ENCODE data around the gene SRGAP1. TPM values are rescaled to one million over a fixed set of nuclear protein-coding genes. Genes with fewer than 3 reads are reported as not detected.

Gene SRGAP1
- total and polyA plus RNA-seq, 9 of the 15 experiments (the other 6 are each of a cell fraction or from before 2014, with no cell fraction given), result 0.01 to 0.13 (median 0.04) TPM; not detected in 3

GRCh38 chr12:64030155-64030554 is 185.7 kb downstream of the SRGAP1 start:
- H3K9me1 ChIP-seq (ENCODE audit: control insufficient read depth, insufficient read depth, low read length), result no peaks in the 10 kb centered on the region
- intact Hi-C loops (cut with micrococcal nuclease) (no loop called here), in situ Hi-C loops (cut with MboI) (no loop called here)
- ChIA-PET POLR2A (no interaction called here), CTCF (ENCODE audit: low intra/inter-chr PET ratio) (no interaction called here)
- no peak overlapping the region for H2AFZ ChIP-seq (ENCODE audit: low read depth, low read length)
- no TSS peak for BruUV-seq (replicated peaks)
- no peaks in the 10 kb centered on the region for H3K36me3 ChIP-seq (ENCODE audit: control insufficient read depth, insufficient read depth, low read length)
- H3K4me1 ChIP-seq (replicated peaks in 1 of 2; ENCODE audit: control insufficient read depth in 2 of 2, insufficient read depth in 2 of 2, low read length in 2 of 2), result no peaks in the 10 kb centered on the region
- no peaks in the 10 kb centered on the region; a peak in 2 of 5 replicates for H3K27me3 ChIP-seq (ENCODE audit: control insufficient read depth in 2 of 2, insufficient read depth in 2 of 2, low read length in 2 of 2)
- H3K9ac ChIP-seq (ENCODE audit: insufficient read depth in 1 of 2, low read depth in 2 of 2, low read length in 2 of 2), result no peak overlapping the region
- no peak overlapping the region for H3K4me2 ChIP-seq (ENCODE audit: insufficient read depth, low read length)
- DNase-seq (ENCODE audit: extremely low read depth in 1 of 4, low spot score in 3 of 4) (no peak), FAIRE-seq (no peak), ATAC-seq (no peak)
- no peak overlapping the region for H3K27ac ChIP-seq (ENCODE audit: extremely low read depth, low read depth, low read length)
- H4K20me1 ChIP-seq (replicated peaks; ENCODE audit: control insufficient read depth, insufficient read depth, low read length), result no peaks in the 10 kb centered on the region
- no peak overlapping the region for H3K4me3 ChIP-seq
- no peaks in the 10 kb centered on the region for H3K9me3 ChIP-seq (replicated peaks; ENCODE audit: control insufficient read depth, insufficient read depth, low read depth, low read length)
- no peaks in the 10 kb centered on the region for H3K79me2 ChIP-seq (ENCODE audit: control insufficient read depth, insufficient read depth, low read length)
- TF ChIP-seq ETV1 (tag; conservative IDR thresholded peaks at IDR 0.05; ENCODE audit: low read depth), result no peak
- TF ChIP-seq POLR3A (IDR thresholded peaks at IDR 0.05; ENCODE audit: borderline replicate concordance, extremely low read depth, insufficient read depth, insufficient read length), result no peak
- TF ChIP-seq SAFB (IDR thresholded peaks at IDR 0.05; ENCODE audit: borderline replicate concordance, low read depth, low read length), result no peak
- TF ChIP-seq ARID4B (CRISPR knock-in tag; IDR thresholded peaks at IDR 0.05), result no peak
- no peak for TF ChIP-seq ZBTB5 (IDR thresholded peaks at IDR 0.05)
- TF ChIP-seq STAT6 (CRISPR knock-in tag; IDR thresholded peaks at IDR 0.05), result no peak
- no peak for TF ChIP-seq HES1 (IDR thresholded peaks at IDR 0.05; ENCODE audit: low read depth)
- no peak for TF ChIP-seq HNRNPLL (IDR thresholded peaks at IDR 0.05; ENCODE audit: low read depth, low read length, poor library complexity, severe bottlenecking)
- TF ChIP-seq SUPT5H (IDR thresholded peaks at IDR 0.05), result no peak
- no peak for TF ChIP-seq ZBTB1 (CRISPR knock-in tag; IDR thresholded peaks at IDR 0.05; ENCODE audit: borderline replicate concordance, low read depth)
- no peak for TF ChIP-seq MXI1 (IDR thresholded peaks at IDR 0.05; ENCODE audit: low read depth, low read length)
- no peak for TF ChIP-seq BRCA1 (IDR thresholded peaks at IDR 0.05)
- no peak for TF ChIP-seq BRCA1 (CRISPR knock-in tag; IDR thresholded peaks at IDR 0.05)
- no peak for TF ChIP-seq ZNF175 (CRISPR knock-in tag; IDR thresholded peaks at IDR 0.05; ENCODE audit: low read depth)

Measured in K562 (cell line).